ENCODE data around the gene DSTN.
A peak's percentile ranks its signal among the peaks of the same experiment; 100 is the strongest.

The DSTN gene

GRCh38 chr20:17641520-17641964 lies 71.7 kb downstream of the DSTN start:
- Histone ChIP-seq H3K27ac (peak overlapping the region in 1 of 2 donors; percentile 39), H3K4me3 (no peak overlapping the region)
- no peak for DNase-seq (ENCODE audit: low spot score)
- TF ChIP-seq, protein P1, sequence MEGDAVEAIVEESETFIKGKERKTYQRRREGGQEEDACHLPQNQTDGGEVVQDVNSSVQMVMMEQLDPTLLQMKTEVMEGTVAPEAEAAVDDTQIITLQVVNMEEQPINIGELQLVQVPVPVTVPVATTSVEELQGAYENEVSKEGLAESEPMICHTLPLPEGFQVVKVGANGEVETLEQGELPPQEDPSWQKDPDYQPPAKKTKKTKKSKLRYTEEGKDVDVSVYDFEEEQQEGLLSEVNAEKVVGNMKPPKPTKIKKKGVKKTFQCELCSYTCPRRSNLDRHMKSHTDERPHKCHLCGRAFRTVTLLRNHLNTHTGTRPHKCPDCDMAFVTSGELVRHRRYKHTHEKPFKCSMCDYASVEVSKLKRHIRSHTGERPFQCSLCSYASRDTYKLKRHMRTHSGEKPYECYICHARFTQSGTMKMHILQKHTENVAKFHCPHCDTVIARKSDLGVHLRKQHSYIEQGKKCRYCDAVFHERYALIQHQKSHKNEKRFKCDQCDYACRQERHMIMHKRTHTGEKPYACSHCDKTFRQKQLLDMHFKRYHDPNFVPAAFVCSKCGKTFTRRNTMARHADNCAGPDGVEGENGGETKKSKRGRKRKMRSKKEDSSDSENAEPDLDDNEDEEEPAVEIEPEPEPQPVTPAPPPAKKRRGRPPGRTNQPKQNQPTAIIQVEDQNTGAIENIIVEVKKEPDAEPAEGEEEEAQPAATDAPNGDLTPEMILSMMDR (IDR thresholded peaks at IDR 0.05) = no peak

- no peak for DNase-seq (ENCODE audit: low spot score)
- peak overlapping the region in 1 of 2 donors; percentile 39 for H3K27ac ChIP-seq
- H3K4me3 ChIP-seq = no peak overlapping the region
- TF ChIP-seq, protein P1 (IDR thresholded peaks at IDR 0.05) = no peak
Measured at GRCh38 chr20:17641993-17642392, 72.1 kb downstream of the DSTN start.

DNA sequence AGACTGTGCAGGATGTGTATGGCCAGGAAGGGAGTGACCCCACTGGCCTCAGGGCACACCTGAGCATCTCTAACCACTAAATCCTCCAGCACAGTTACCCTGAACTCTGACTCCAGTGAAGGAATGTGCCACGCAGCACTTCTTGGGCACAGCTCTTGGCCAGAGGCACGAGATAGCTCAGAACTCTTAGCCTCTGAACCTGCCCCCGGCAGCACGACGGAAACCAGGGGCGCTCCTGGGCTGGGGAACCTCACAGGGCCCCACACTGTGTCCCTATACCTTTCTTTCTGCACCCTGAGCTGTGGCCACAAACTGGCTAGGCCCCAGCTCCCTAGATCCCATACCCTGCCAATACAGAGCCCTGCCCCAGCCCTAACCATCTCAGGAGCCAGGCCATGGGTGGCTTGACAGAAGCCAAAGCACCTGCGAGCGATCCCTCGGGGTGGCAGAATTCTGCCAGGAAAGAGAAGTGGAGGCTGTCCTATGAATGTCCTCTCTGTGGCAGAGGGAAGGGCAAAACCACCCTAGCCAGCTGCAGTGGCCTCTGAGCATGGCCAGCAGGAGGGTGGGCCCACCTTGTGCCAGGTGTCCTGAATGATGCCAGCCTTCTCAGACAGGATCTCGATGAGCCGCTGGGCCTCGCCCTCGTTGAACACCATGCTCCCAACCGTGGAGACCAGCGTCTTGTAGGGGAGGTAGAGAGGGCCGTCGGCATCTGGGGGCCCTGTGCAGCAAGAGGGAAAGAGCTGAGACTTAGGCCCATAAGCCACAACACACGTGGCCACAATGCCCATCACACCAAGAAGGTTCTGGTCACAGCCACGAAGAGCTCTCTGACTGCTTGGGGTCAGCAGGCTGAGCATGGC lies 72.8 kb downstream of the DSTN start:
- H3K27ac ChIP-seq = peak overlapping the region in 1 of 2 donors; percentile 39
- H3K4me3 ChIP-seq = no peak overlapping the region
- no peak for DNase-seq (ENCODE audit: low spot score)
- TF ChIP-seq, protein P1 (IDR thresholded peaks at IDR 0.05) = no peak

DNA sequence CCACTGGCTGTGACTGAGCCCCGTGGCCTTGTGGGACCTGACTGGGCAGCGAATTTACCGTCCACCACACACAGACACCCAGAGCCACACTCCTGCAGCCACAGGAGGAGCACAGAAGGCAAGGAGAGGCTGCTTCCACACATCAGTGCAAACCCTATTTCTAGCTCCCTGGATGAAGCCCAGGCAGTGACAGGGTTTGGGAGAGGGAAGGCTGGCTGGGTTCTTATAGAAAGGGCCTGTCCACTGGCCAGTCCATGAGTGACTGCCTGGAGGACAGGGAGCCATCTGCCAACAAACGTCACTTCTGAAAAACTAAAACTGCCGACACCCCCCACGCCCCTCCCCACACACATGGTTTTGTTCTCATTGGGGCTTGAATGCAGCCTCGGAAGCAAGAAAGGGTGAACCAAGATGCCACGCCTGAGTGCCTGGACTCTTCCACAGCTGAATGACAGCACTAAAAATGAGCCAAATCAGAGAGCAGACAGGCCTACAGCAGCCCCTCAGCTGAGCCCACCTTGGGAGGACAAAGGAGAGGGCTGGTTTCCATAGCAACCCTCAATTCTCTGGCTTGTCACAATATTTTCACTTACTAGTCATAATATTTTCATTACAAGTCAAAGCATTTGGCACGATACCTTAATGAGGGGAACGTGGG lies 73.8 kb downstream of the DSTN start:
- no peak for DNase-seq (ENCODE audit: low spot score)
- TF ChIP-seq, protein P1 (IDR thresholded peaks at IDR 0.05) = no peak
- Histone ChIP-seq H3K27ac (peak overlapping the region in 1 of 2 donors; percentile 66), H3K4me3 (peak overlapping the region; percentile 6)

DNA sequence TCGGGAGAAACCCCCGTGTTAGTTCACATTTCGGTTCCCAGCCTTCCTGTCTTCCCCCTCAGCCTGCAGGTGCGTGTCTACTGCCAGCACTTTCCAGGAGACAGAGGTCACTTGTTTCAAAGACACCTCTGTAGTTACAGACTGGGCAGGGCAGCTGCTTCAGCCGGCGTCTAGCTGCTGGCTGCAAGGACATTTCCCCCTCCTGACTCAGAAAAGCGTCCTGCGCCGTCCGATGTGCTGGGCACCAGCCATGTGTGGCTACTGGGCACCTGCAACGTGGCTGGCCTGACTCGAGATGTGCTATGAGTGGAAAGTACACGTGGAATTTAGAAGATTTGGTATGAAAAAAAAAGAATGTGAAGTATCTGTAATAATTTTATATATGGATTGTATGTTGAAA lies 74.6 kb downstream of the DSTN start:
- H3K4me3 ChIP-seq = no peak overlapping the region
- DNase-seq (ENCODE audit: low spot score) = no peak
- TF ChIP-seq, protein P1 (IDR thresholded peaks at IDR 0.05) = no peak

GRCh38 chr20:17645010-17645409 lies 75.1 kb downstream of the DSTN start:
- H3K4me3 ChIP-seq = no peak overlapping the region
- DNase-seq (ENCODE audit: low spot score) = no peak
- H3K27ac ChIP-seq = no peak overlapping the region
- TF ChIP-seq, protein P1 (IDR thresholded peaks at IDR 0.05) = no peak

More for the DNA sequence above, 74.6 kb downstream of the DSTN start:
- H3K27ac ChIP-seq = peak overlapping the region in 1 of 2 donors; percentile 66
